Left kidney (tissue), 8 donors: ENCODE data around the gene PDCD6IP. TPM values are rescaled to one million over a fixed set of nuclear protein-coding genes. Genes with fewer than 3 reads are reported as not detected.
"Not testable (repeated sequence)": the region's sequence is repeated elsewhere in the genome, so short reads cannot be mapped to it uniquely, and the experiment has no call there.

Source experiments
- DNase-seq: peaks from one replicate; pipeline ENCODE4 v3.0.0-alpha.2; 2013
- long read RNA-seq, 8 donors: transcript quantifications; one replicate each; lab custom pipeline, GENCODE V29; 2026
- polyA plus RNA-seq: library from polyadenylated mRNA; unstranded; fragments of 120-200 nt; gene quantifications from one replicate; pipeline ENCODE4 v1.2.1, GENCODE V29; 2013; ENCODE audit not compliant: insufficient read length

Gene PDCD6IP, protein sequence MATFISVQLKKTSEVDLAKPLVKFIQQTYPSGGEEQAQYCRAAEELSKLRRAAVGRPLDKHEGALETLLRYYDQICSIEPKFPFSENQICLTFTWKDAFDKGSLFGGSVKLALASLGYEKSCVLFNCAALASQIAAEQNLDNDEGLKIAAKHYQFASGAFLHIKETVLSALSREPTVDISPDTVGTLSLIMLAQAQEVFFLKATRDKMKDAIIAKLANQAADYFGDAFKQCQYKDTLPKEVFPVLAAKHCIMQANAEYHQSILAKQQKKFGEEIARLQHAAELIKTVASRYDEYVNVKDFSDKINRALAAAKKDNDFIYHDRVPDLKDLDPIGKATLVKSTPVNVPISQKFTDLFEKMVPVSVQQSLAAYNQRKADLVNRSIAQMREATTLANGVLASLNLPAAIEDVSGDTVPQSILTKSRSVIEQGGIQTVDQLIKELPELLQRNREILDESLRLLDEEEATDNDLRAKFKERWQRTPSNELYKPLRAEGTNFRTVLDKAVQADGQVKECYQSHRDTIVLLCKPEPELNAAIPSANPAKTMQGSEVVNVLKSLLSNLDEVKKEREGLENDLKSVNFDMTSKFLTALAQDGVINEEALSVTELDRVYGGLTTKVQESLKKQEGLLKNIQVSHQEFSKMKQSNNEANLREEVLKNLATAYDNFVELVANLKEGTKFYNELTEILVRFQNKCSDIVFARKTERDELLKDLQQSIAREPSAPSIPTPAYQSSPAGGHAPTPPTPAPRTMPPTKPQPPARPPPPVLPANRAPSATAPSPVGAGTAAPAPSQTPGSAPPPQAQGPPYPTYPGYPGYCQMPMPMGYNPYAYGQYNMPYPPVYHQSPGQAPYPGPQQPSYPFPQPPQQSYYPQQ
- 170 TPM for polyA plus RNA-seq
- long read RNA-seq, donor 1, full-length matches to known transcripts: 6 of 63 reads
- long read RNA-seq, donor 1, partial matches to known transcripts: 57 of 63 reads
- long read RNA-seq, donor 1, other reads (novel, unspliced or antisense): 0 of 63 reads
- long read RNA-seq, donor 2, full-length matches to known transcripts: 9 of 33 reads
- long read RNA-seq, donor 2, partial matches to known transcripts: 24 of 33 reads
- long read RNA-seq, donor 2, other reads (novel, unspliced or antisense): 0 of 33 reads
- long read RNA-seq, donor 3, full-length matches to known transcripts: 11 of 45 reads
- long read RNA-seq, donor 3, partial matches to known transcripts: 34 of 45 reads
- long read RNA-seq, donor 3, other reads (novel, unspliced or antisense): 0 of 45 reads
- long read RNA-seq, donor 4, partial matches to known transcripts: 0 of 1 reads
- long read RNA-seq, donor 4, other reads (novel, unspliced or antisense): 0 of 1 reads
- long read RNA-seq, donor 5, full-length matches to known transcripts: 16 of 22 reads
- long read RNA-seq, donor 5, partial matches to known transcripts: 6 of 22 reads
- long read RNA-seq, donor 5, other reads (novel, unspliced or antisense): 0 of 22 reads
- long read RNA-seq, donor 6, full-length matches to known transcripts: 12 of 38 reads
- long read RNA-seq, donor 6, partial matches to known transcripts: 26 of 38 reads
- long read RNA-seq, donor 6, other reads (novel, unspliced or antisense): 0 of 38 reads
- long read RNA-seq, donor 7, full-length matches to known transcripts: 18 of 108 reads
- long read RNA-seq, donor 7, partial matches to known transcripts: 90 of 108 reads
- long read RNA-seq, donor 7, other reads (novel, unspliced or antisense): 0 of 108 reads
- long read RNA-seq, donor 8, full-length matches to known transcripts: 10 of 25 reads
- long read RNA-seq, donor 8, partial matches to known transcripts: 15 of 25 reads
- long read RNA-seq, donor 8, other reads (novel, unspliced or antisense): 0 of 25 reads

DNA sequence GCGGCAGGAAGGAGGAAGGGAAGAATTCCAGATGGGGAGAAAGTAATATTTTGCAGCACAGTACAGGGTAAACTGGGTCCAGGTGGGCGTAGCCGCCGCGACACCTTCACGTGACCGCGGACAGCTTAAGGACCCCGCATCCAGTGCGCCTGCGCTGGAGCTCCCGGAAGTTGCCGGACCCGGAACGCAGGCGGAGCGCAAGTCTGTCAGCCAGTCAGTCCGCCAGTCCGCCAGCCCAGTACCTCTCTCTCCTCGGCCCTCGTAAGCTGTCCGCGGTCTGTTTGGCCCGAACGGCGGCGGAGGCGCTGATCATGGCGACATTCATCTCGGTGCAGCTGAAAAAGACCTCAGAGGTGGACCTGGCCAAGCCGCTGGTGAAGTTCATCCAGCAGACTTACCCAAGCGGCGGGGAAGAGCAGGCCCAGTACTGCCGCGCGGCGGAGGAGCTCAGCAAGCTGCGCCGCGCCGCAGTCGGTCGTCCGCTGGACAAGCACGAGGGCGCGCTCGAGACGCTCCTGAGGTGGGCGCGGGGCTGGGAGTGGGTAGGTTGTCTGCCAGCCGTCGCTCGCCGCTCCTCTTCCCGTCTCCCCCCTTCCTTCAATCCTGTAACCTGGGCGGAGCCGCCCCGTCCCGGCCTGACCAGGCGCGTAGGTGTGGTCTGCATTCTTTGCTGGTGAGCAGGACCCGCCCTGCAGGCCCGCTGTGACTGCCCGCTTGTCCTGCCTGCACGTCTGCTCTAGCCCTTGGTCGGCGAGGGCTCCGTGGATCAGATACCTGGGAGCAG lies at the start of gene PDCD6IP:
PDCD6IP (plus strand) TSS at position 213 of the 784 bp plus-strand sequence; CDS start at position 312, 99 bp downstream.
- DNase-seq: peak; percentile 86

- no peak for DNase-seq
Observed at GRCh38 chr3:33749546-33750210, 48.8 kb upstream of the PDCD6IP start.

GRCh38 chr3:33750211-33750548 lies 48.2 kb upstream of the PDCD6IP start:
- DNase-seq: no peak

DNA sequence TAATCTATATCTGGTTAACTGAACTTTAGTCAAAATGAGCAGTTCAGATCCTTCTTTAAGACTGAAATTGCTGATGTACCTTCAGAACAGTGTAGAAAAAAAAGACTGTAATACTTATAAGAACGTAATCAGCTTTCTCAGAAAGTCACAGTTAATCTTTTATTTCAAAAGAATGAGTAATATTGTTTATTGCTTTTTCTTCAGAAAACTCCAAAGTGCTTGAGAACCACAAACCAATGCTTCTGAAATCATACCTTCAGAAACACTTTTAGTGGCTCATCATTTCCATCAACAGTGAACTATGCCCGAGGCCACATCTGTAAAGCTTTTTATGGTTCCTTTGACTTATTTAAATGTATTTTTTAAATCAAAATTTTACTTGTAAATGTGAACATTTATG lies 47.1 kb upstream of the PDCD6IP start:
- DNase-seq: no peak

GRCh38 chr3:33754391-33754790 lies 44.0 kb upstream of the PDCD6IP start:
- not testable (repeated sequence) for DNase-seq

- no peak for DNase-seq
Observed at GRCh38 chr3:33758281-33758680, 40.1 kb upstream of the PDCD6IP start.

GRCh38 chr3:33758864-33759263 lies 39.6 kb upstream of the PDCD6IP start:
- no peak for DNase-seq

- DNase-seq: no peak
Observed at GRCh38 chr3:33768578-33769330, 29.7 kb upstream of the PDCD6IP start.

DNA sequence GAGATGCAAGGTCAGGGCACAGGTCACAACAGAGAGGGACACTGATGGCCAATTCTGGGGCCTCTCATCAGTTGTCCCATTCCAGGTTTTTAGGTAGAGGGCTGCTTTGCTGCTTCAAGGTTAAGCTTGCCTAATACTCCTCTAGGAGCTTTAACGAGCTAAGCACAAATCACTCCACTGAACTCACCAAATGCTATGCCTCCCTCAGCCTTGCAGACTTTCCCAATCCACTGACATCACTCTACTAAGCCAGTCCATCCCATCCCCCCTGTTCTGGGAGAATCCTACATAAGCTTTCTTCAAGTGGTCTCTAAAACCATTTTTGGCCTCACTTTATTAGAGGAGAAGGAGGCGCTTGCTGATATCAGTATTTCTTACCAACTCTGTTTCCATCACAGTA lies 24.8 kb upstream of the PDCD6IP start:
- DNase-seq: no peak

GRCh38 chr3:33775363-33775762 lies 23.1 kb upstream of the PDCD6IP start:
- DNase-seq: no peak

GRCh38 chr3:33777996-33778395 lies 20.4 kb upstream of the PDCD6IP start:
- DNase-seq: no peak

- DNase-seq: no peak
Observed at GRCh38 chr3:33779751-33780150, 18.7 kb upstream of the PDCD6IP start.

- DNase-seq: not testable (repeated sequence)
Observed at GRCh38 chr3:33781413-33781812, 17.0 kb upstream of the PDCD6IP start.

DNA sequence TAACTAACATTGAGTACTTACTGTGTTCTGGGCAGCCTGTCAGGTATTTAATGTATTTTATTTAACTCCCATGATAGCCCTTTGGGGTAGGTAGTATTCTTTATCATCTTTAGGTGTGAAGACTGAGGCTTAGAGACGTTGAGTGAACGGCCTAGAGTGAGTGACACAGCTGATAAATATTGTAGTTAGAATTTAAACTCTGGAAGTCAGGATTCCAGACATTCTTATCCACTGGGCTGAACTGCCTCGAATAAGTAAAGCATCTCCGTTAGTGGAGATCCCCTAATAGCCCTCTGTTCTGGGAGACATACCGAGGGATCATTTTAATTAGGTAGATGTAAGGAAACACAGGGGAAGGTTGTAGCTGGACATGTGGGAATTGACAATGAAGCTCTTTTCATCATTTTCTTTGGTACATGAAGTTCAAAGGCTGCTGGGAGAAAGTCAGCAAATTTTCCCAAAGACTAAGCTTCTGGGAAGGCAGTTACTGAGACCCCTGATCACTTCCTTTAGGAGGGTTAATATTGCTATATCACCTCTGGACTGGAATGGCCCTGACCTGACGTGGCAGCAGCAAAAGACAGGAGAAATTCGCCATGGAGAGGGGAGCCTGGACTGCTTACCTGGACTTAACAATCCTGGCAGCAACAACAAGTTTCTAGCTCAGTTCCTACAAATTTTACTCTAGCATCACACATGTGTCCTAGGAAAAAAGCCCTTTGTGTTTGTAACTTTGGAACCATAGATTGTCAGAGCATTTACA lies 11.7 kb upstream of the PDCD6IP start:
- DNase-seq: no peak

DNA sequence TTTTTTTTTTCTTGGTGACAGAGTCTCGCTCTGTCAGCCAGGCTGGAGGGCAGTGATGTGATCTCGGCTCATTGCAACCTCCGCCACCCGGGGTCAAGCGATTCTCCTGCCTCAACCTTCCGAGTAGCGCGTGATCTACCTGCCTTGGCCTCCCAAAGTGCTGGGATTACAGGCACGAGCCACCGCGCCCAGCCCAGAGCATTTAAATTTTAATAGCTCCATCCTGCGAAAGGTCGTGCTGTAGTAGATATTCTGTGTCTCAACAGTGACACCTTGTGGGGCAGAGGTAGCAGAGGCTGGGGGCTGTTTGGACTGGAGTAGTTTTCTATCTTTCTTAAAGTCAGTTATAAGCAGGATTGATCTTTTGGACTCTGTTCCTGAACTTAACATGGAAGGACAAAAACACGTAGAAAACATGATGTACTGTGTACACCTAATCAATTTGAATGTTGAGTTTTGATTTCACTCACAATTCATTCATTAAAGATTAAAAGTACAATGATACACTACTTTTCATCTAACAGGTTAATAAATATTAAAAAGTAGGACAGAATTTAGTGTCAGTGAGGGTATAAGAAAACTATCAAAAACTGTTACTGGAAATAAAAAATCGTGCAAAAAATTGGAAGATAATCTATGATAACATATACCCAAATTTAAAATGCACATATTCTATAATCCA lies 11.0 kb upstream of the PDCD6IP start:
- DNase-seq: peak; percentile 66

DNA sequence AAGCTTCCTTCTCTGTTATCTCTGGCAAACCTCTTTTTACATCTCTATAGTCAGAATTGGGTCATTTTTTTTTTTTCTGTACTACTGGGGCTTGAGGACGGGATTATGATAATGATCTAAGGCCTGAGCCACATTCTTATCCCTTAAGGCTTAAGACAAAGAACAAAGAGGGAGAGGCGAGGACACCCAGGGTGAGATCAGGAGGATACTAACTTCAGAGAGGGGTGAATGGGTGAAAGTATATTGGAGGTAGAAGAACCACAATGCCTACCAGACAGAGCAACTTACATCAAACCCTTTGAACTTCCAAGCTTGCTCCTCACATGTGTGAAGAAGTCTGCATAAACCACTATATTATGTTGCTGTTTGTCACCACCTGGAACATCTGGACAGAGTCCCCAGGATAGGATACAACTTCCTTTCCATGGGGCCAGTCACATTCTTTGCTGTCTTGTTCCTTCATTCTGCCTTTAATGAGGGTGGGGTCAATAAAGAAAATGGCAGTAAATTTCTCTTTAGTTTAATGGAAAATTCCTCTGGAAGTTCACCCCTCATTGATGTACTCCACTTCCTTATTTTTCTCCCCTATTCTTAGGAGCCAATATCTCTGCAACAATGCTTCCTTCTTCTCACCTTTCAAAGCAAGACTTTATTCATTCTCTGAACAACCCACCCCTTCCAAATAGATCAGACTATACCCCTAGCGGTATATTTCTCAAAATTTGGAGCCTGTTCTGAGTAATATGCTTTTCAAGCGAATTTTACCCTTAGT lies 9.1 kb upstream of the PDCD6IP start:
- DNase-seq: no peak

GRCh38 chr3:33790091-33790490 lies 8.3 kb upstream of the PDCD6IP start:
- no peak for DNase-seq
